Jurkat, Clone E6-1 (cell line): ENCODE results near the gene KCNN3.

Experiments used
- DNase-seq: peaks from one replicate; pipeline ENCODE4 v3.0.0-alpha.2; 2011; ENCODE audit warnings: low read depth, low spot score
- H3K4me3 ChIP-seq: 2 replicates; pipeline ENCODE4 v1.5.1; 2011; ENCODE audit warnings: mild to moderate bottlenecking, low read length, control low read depth, moderate library complexity

KCNN3 gene

DNA sequence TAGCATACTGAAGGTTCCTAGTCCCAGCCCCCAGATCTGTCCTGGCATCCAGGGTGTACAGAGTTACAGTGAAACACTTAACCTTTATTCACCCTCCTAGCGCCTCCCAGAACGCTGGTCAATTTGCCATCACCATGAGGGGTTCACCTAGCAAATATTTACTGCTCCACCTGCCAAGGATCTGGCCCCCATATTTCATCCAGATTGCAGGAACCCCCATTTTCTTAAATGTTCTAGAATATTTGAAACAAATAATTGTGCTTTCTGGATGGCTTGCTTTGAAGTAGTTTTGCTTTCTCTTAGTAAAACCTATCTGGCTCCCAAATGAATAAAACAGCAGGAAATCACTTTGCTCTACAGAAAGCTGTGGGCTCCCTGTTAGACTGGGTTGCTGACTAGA, 37.7 kb downstream of the KCNN3 start:
- H3K4me3 ChIP-seq = no peak overlapping the region
- DNase-seq = no peak

GRCh38 chr1:154831462-154831861, 38.6 kb downstream of the KCNN3 start:
- no peak for DNase-seq
- H3K4me3 ChIP-seq = no peak overlapping the region

DNA sequence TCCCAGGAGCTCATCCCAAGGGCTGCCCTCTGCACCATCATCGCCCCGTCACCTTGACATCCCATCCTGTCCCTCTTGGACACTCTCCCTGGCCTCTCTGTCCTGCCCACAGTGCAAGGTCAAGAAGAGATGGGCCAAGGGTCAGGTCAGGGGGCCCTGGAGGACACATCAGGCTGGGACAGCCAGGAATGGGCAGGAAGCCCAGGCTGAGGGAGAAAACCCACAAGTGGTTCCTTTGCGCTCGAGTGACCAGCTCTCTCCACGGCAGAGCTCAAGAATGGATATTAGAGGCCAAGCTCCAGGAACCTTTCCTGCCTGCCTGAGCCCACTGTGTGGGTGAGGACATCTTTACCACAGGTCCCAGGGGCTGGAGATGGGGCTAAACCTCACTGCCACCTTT, 41.0 kb downstream of the KCNN3 start:
- no peak for DNase-seq
- no peak overlapping the region for H3K4me3 ChIP-seq

DNA sequence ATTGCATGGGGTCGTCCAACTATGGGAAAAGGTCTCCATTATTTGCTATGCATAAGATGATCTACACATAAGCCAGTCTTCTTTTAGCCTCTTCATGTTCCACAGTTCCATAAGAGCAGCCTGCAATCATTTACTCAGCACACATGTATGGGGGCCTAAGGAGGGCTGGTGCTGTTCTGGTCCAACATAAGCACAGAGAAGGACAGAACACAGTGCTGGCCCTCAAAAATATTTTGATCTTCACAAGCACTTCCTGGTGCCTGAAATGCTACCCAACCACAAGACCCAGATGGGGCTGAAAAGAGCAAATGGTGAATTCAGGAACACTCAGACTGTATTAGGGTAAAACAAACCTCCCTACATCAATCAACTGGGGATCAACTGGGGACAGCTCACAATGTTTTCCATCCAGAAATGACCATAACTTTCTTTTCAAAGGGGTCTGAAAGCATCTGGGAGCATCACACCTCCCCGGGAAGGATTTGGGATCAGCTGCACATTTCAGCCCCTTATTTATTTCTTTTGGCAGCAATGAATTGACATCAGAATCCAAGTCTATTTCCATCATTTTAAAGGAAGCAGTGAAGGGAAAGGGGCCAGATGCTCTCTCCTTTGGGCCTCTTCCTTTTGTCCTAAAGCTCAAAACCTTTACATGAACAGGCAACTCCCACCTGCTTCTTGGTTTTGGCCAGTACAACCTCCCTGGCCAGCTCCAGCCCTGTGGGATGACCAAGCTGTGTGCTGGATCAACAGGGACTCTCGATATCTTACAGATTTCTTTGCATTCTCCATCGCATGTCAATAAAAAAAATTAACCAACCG, 45.7 kb downstream of the KCNN3 start:
- H3K4me3 ChIP-seq = no peak overlapping the region
- DNase-seq = no peak

- no peak overlapping the region for H3K4me3 ChIP-seq
- DNase-seq = no peak
These were observed 47.4 kb downstream of the KCNN3 start for GRCh38 chr1:154822717-154823116.

DNA sequence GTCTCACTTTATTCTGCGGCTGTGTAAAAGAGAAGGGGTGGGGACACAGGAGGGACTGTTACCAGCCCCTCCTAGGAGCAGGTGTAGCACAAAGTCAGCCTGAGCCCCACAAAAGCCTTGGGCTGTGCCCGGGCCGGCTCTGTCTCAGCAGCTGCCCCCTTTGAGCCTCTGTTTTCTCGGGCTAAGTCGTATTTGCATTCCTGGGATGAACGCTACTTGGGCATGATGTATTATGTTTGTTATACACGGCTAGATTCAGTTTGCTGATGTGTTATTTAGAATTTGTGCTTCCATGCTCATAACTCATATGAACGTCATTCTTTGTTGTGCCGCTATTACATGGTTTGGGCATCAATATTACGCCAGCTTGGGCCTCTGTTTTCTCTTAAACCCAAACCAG, 47.8 kb downstream of the KCNN3 start:
- no peak for DNase-seq

GRCh38 chr1:154821083-154821482, 49.0 kb downstream of the KCNN3 start:
- DNase-seq = no peak
- no peak overlapping the region for H3K4me3 ChIP-seq

More for the DNA sequence above, 47.8 kb downstream of the KCNN3 start:
- no peak overlapping the region for H3K4me3 ChIP-seq

DNA sequence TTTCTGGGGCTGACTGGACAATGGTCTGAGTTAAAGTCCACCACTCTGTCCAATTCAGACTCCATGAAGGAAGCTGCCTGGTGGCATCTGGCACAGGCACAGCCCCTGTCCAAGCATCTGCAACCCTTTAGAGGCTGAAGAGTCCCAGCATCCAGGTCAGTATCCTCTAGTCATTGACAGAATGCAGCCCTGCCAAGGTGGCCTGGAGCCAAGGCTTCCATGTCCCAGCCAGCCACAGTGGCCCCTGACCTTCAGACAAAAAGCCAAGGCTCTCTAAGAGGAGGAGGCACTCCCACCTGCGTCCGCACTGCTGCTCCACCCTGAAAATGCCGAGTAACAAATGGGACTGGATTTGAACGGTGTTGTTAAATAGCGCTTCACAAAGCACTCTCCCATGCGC, 49.4 kb downstream of the KCNN3 start:
- H3K4me3 ChIP-seq = no peak overlapping the region
- DNase-seq = no peak

GRCh38 chr1:154819628-154820590, 50.2 kb downstream of the KCNN3 start:
- no peak overlapping the region for H3K4me3 ChIP-seq
- DNase-seq = no peak

DNA sequence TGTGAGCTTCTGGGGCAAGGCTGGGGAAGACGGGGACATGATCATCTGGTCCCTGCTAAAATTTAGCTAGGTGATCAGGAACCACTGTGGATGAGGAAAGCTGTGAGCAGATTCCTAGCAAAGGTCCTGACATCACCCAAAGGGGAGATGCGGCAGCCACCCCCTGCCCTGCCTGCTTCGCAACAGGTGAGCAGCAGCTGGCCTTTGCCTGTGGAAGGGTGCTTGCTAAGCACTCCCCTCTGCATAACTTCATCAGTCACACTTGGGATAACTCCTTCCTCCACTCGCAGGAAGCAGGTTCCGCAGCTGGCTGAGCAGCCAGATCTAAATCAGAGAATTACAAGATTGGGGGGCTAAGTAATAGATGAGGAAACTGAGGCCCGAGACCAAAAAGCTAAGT, 51.2 kb downstream of the KCNN3 start:
- DNase-seq = no peak
- H3K4me3 ChIP-seq = no peak overlapping the region

DNA sequence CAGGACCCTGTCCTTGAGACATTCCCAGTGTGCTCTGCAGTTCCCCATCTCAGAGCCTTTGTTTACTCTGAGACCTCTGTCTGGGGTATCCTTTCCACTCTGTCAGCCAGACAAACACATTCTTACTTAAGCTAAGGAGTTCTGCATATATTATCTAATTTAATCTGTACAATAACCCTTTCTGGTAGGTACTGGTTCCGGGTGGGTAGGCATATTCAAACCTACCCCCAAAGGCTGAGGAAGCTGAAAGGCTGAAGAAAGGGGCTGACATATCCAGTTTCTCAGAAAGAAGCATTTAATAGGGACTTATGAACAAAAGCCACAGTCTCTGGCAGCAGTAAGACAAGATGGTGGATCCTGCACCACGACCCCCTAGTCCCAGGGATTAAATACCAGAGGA, 53.1 kb downstream of the KCNN3 start:
- H3K4me3 ChIP-seq = no peak overlapping the region
- DNase-seq = no peak

- H3K4me3 ChIP-seq = no peak overlapping the region
- DNase-seq = no peak
These were observed 53.7 kb downstream of the KCNN3 start for GRCh38 chr1:154816369-154816768.

DNA sequence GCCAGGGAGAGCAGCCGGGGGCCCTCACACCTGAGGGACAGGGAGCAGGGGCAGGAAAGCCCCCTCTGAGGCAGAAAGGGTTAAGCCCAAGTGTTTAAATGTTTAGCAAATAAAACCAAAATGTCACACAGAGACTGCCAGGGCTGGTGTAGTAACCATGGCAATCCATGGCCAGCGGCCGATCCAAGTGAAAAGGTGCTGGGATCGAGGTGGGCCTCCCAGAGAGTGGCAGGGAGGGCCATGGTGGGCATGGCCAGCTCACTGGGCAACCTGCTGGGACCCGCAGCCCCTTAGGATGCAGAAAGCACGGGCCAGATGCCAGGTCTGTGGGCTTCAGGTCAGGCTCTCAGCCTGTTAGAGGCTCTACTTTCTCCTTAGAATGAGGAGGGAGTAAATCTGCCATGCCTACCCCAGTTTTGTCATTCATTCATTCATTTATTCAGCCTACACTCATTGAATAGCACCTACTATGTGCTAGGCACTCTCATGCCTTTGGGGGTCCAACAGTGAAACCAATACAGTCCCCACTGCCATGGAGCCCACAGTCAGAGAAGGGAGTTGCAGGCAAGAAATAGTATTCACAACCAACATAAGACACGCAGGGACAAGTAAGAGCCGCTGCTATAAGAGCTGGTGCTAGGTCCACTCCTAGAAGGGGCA, 56.1 kb downstream of the KCNN3 start:
- DNase-seq = no peak
- no peak overlapping the region for H3K4me3 ChIP-seq

- no peak overlapping the region for H3K4me3 ChIP-seq
- DNase-seq = no peak
These were observed 56.7 kb downstream of the KCNN3 start for GRCh38 chr1:154813300-154813816.

GRCh38 chr1:154812877-154813276, 57.2 kb downstream of the KCNN3 start:
- DNase-seq = no peak
- no peak overlapping the region for H3K4me3 ChIP-seq

- DNase-seq = no peak
- no peak overlapping the region for H3K4me3 ChIP-seq
These were observed 59.5 kb downstream of the KCNN3 start for GRCh38 chr1:154810571-154810970.

DNA sequence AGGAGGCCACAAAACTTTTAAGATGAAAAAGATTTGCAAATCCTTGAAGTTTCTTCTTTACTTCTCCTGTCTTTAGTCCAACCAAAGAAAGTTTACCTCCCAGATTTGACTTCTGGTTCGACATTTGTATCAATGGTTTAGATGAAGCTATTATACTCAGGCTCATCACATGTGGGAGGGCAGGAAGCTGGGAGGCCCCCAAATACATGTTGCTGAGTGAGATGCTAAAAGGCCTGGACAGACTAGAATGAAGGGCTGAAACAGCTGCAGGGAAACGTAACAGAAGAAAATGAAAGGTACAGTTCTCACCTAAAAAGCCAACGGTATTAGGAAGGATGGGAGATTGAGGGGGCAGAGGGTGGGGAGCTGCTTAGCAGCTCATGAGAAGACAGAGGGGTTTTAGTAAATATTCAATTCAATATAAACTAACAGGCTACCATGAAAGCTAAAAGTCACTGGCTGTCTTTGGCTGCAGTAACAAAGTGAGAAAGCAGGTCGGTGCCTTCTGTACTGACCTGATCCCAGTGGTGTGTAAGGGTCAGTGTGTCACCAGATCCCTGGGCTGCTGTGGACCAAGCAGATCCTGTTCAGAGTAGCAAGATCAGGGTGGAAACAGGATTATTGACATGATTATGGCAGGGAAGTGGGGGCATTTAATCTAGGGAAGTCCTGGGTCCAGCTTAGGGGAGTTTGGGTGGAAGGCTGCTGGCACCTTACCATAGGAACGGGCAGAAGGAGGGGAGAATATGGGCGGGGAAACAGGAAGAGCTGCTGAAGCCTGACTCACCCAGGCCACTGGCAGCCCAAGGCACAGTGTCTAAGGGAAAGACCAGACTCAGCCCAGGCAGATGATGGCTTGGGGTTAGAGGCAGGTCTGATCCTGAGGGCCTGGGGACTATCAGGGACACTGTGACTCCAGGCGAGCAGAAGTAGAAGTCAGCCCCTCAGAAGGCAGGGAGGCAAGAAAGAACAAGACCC, 60.4 kb downstream of the KCNN3 start:
- H3K4me3 ChIP-seq = no peak overlapping the region
- DNase-seq = no peak

- H3K4me3 ChIP-seq = no peak overlapping the region
- no peak for DNase-seq
These were observed 61.2 kb downstream of the KCNN3 start for GRCh38 chr1:154808909-154809262.
